Coronary artery (tissue), 2 donors: ENCODE results near the gene TP53BP2.
"Not testable (repeated sequence)": the region's sequence is repeated elsewhere in the genome, so short reads cannot be mapped to it uniquely, and the experiment has no call there.

Source experiments
- DNase-seq: peaks from one replicate; pipeline ENCODE4 v3.0.0-alpha.2; 2017; ENCODE audit warnings: low spot score
- H3K27ac ChIP-seq, 2 donors: fragments of 200-600 bp; sonication (generic); one replicate each; pipeline ENCODE4 v1.5.1; 2016 to 2019
- H3K4me3 ChIP-seq: fragments of 200-600 bp; sonication (generic); 2 replicates; pipeline ENCODE4 v1.5.1; 2016; ENCODE audit warnings: mild to moderate bottlenecking, moderate library complexity
- TF ChIP-seq, protein P1 (sequence below): fragments of 200-600 bp; sonication (generic); IDR thresholded peaks from one replicate; pipeline ENCODE4 v1.5.1; 2019; ENCODE audit warnings: antibody characterized with exemption

The TP53BP2 gene

DNA sequence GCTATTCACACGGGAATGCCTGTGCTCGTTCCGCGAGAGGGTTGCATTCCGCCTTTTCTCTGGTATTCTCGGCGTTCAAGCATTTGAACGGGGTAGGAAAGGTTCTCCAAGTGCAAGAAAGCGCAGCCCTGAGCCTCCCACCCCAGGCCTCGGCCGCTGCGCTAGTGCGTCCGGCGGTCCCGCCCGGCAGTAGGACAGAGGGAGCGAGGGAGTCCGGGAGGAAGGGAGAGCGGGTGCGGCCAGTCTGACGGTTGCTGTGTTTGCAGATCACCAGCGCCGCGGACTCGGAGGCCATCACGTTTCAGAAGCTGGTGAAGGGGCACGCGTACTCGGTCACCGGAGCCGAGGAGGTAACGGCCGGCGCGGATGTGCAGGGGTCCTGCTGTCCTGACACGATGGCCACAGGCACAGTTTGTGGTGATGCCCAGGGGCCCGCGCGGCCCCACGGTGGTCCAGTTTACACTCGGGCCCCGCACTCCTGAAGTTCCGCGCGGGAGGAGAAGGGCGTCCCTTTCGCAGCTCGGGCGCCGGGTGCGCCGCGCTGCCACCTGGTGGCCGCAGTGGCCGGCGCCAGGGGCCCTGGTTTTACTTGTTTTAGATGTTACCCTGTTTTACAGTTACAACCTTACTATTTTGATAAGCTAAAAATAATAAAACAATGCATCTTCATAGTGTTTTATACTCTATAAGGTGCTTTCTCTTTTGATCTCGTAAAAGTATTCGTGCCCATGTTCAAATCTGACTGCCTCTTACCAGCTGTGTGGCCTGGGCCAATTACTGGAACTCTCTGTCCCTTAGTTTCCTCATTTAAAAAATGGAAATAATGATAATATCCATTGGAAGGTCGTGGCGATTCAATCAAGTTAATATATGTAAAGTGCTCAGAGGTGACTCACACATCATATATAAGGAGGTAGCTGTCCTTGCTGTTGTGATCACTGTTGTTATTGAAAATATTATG is 96.7 kb downstream of the TP53BP2 start:
- peak overlapping the region; percentile 73 for H3K4me3 ChIP-seq
- peak; percentile 84 for DNase-seq

DNA sequence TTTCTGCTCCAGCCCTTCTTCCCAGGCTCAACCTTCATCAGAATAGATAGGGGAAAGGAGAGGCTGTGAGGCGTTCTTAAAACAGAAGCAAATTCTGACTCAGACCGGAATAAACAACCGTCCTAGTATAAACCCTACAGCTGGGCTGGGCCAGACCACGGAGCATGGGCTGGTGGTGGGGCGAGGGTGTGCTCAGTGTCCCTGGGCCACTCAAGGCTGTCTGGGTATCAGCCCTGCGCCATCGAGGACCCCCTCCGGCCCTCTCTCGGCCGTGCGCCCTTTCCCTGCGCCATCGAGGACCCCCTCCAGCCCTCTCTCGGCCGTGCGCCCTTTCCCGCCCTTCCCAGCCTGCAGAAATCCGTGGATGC is 97.4 kb downstream of the TP53BP2 start:
- TF ChIP-seq, protein P1, sequence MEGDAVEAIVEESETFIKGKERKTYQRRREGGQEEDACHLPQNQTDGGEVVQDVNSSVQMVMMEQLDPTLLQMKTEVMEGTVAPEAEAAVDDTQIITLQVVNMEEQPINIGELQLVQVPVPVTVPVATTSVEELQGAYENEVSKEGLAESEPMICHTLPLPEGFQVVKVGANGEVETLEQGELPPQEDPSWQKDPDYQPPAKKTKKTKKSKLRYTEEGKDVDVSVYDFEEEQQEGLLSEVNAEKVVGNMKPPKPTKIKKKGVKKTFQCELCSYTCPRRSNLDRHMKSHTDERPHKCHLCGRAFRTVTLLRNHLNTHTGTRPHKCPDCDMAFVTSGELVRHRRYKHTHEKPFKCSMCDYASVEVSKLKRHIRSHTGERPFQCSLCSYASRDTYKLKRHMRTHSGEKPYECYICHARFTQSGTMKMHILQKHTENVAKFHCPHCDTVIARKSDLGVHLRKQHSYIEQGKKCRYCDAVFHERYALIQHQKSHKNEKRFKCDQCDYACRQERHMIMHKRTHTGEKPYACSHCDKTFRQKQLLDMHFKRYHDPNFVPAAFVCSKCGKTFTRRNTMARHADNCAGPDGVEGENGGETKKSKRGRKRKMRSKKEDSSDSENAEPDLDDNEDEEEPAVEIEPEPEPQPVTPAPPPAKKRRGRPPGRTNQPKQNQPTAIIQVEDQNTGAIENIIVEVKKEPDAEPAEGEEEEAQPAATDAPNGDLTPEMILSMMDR: no peak
- Histone ChIP-seq H3K4me3 (peak overlapping the region; percentile 73), H3K27ac (peak overlapping the region; percentile 73 to 88)
- DNase-seq: no peak

More for the DNA sequence above, 96.7 kb downstream of the TP53BP2 start:
- peak overlapping the region; percentile 73 to 88 for H3K27ac ChIP-seq
- TF ChIP-seq, protein P1: peak; percentile 93

DNA sequence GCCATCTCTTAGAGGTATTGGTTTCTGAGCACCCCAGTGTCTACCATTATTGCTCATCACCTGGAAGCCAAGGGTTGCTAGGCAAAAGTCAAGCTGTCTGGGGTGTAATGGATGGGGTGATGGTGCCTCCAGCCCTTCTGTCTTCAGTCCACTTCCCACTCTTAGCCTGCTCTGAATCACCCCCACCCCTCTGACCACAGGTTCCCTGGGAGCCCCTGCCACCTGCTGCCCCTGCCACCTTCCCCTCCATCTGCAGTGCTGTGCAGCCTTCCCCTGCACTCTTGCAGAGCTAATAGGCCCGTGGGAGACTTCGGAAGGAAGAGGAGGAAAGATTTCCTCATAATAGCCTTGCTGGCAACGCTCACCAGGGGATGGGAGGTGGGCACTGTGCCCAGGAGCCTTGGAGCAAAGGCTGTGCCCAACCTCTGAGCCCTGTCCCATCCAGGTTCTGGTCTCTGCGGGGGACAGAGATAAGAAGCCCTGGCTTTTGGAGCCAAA is 97.9 kb downstream of the TP53BP2 start:
- Histone ChIP-seq H3K4me3 (peak overlapping the region; percentile 73), H3K27ac (peak overlapping the region; percentile 73 to 88)
- DNase-seq: no peak
- TF ChIP-seq, protein P1: no peak

GRCh38 chr1:223745731-223746130 is 100.0 kb downstream of the TP53BP2 start:
- DNase-seq: no peak

GRCh38 chr1:223742856-223743517 is 102.8 kb downstream of the TP53BP2 start:
- DNase-seq: no peak
- peak overlapping the region in 1 of 2 donors; percentile 25 for H3K27ac ChIP-seq
- H3K4me3 ChIP-seq: no peak overlapping the region
- TF ChIP-seq, protein P1: no peak

More at GRCh38 chr1:223745731-223746130, 100.0 kb downstream of the TP53BP2 start:
- no peak overlapping the region for H3K4me3 ChIP-seq
- no peak overlapping the region for H3K27ac ChIP-seq
- TF ChIP-seq, protein P1: no peak

- TF ChIP-seq, protein P1: no peak
- no peak overlapping the region for H3K27ac ChIP-seq
- no peak overlapping the region for H3K4me3 ChIP-seq
- no peak for DNase-seq
Observed at GRCh38 chr1:223741861-223742260, 103.9 kb downstream of the TP53BP2 start.

- H3K27ac ChIP-seq: peak overlapping the region; percentile 59 to 77
- not testable (repeated sequence) for H3K4me3 ChIP-seq, DNase-seq
Observed at GRCh38 chr1:223740038-223740736, 105.6 kb downstream of the TP53BP2 start.
